SK-N-SH treated with all-trans-retinoic acid at 6 μM for 48 hours (cell line): ENCODE data around the gene CACNA2D3.

Experiments
- ATAC-seq: fragments of 200-7000 bp; cut with Tn5 transposase; 3 replicates; pipeline ENCODE4 v1.9.1; 2020; ENCODE audit warnings: mild to moderate bottlenecking, moderate library complexity
- BACH2 ChIP-seq: fragments of 250-450 bp; sonication (Bioruptor Pico); IDR thresholded peaks from 2 replicates; pipeline ENCODE4 v1.9.0; 2021; ENCODE audit warnings: mild to moderate bottlenecking, borderline replicate concordance
- CREB5 ChIP-seq: fragments of 250-450 bp; sonication (Bioruptor Pico); IDR thresholded peaks from 2 replicates; pipeline ENCODE4 v1.5.1; 2020; ENCODE audit warnings: low read depth, mild to moderate bottlenecking, moderate library complexity
- CSDC2 ChIP-seq: fragments of 250-450 bp; sonication (Bioruptor Pico); IDR thresholded peaks from 2 replicates; pipeline ENCODE4 v1.5.0; 2020; ENCODE audit warnings: mild to moderate bottlenecking, moderate library complexity
- CSRNP3 ChIP-seq: fragments of 250-450 bp; sonication (Bioruptor Pico); IDR thresholded peaks from 2 replicates; pipeline ENCODE4 v1.5.1; 2021; ENCODE audit warnings: mild to moderate bottlenecking, moderate library complexity
- ESRRG ChIP-seq: fragments of 250-450 bp; sonication (Bioruptor Pico); IDR thresholded peaks from 2 replicates; pipeline ENCODE4 v1.6.1; 2021; ENCODE audit warnings: mild to moderate bottlenecking
- GLIS3 ChIP-seq: fragments of 250-450 bp; sonication (Bioruptor Pico); IDR thresholded peaks from 2 replicates; pipeline ENCODE4 v1.5.0; 2020; ENCODE audit warnings: mild to moderate bottlenecking, moderate library complexity
- ISL1 ChIP-seq: fragments of 250-450 bp; sonication (Bioruptor Pico); IDR thresholded peaks from 2 replicates; pipeline ENCODE4 v2.1.2; 2022; ENCODE audit warnings: mild to moderate bottlenecking, moderate library complexity
- OSR1 ChIP-seq: fragments of 250-450 bp; sonication (Bioruptor Pico); IDR thresholded peaks from 2 replicates; pipeline ENCODE4 v1.8.0; 2022; ENCODE audit warnings: moderate library complexity, mild to moderate bottlenecking, inconsistent platforms
- PATZ1 ChIP-seq: fragments of 250-450 bp; sonication (Bioruptor Pico); IDR thresholded peaks from 2 replicates; pipeline ENCODE4 v1.8.0; 2020; ENCODE audit warnings: mild to moderate bottlenecking, moderate library complexity, borderline replicate concordance
- POU6F1 ChIP-seq: fragments of 250-450 bp; sonication (Bioruptor Pico); IDR thresholded peaks from 2 replicates; pipeline ENCODE4 v1.8.0; 2021; ENCODE audit warnings: low read depth, mild to moderate bottlenecking, moderate library complexity, borderline replicate concordance
- PPARA ChIP-seq: fragments of 250-450 bp; sonication (Bioruptor Pico); IDR thresholded peaks from 2 replicates; pipeline ENCODE4 v1.5.0; 2020; ENCODE audit warnings: mild to moderate bottlenecking, borderline replicate concordance
- RARB ChIP-seq: fragments of 250-450 bp; sonication (Bioruptor Pico); IDR thresholded peaks from 2 replicates; pipeline ENCODE4 v1.8.0; 2021; ENCODE audit warnings: mild to moderate bottlenecking, moderate library complexity
- SNAI2 ChIP-seq: fragments of 250-450 bp; sonication (Bioruptor Pico); IDR thresholded peaks from 2 replicates; pipeline ENCODE4 v1.5.0; 2020; ENCODE audit warnings: mild to moderate bottlenecking, moderate library complexity
- TCF4 ChIP-seq: fragments of 250-450 bp; sonication (Bioruptor Pico); IDR thresholded peaks from 2 replicates; pipeline ENCODE4 v1.8.0; 2021; ENCODE audit warnings: mild to moderate bottlenecking, moderate library complexity, borderline replicate concordance
- TOX ChIP-seq: fragments of 250-450 bp; sonication (Bioruptor Pico); IDR thresholded peaks from 2 replicates; pipeline ENCODE4 v1.8.0; 2021; ENCODE audit warnings: mild to moderate bottlenecking, moderate library complexity, borderline replicate concordance
- TSHZ2 ChIP-seq: fragments of 250-450 bp; sonication (Bioruptor Pico); IDR thresholded peaks from 2 replicates; pipeline ENCODE4 v1.5.0; 2020; ENCODE audit warnings: mild to moderate bottlenecking, moderate library complexity
- ZC3H10 ChIP-seq: fragments of 250-450 bp; sonication (Bioruptor Pico); IDR thresholded peaks from 2 replicates; pipeline ENCODE4 v1.5.1; 2021; ENCODE audit warnings: mild to moderate bottlenecking, moderate library complexity
- ZFP3 ChIP-seq: fragments of 250-450 bp; sonication (Bioruptor Pico); IDR thresholded peaks from 2 replicates; pipeline ENCODE4 v1.5.0; 2020; ENCODE audit warnings: mild to moderate bottlenecking, moderate library complexity
- ZFP30 ChIP-seq: fragments of 450-650 bp; formaldehyde crosslinking; IDR thresholded peaks from 2 replicates; pipeline ENCODE4 v1.5.0; 2022; ENCODE audit warnings: mild to moderate bottlenecking, moderate library complexity
- ZNF565 ChIP-seq: fragments of 450-650 bp; formaldehyde crosslinking; conservative IDR thresholded peaks from 2 replicates; pipeline ENCODE4 v1.5.0; 2020; ENCODE audit warnings: low read depth, mild to moderate bottlenecking, moderate library complexity
- ZNF70 ChIP-seq: fragments of 450-650 bp; formaldehyde crosslinking; IDR thresholded peaks from 2 replicates; pipeline ENCODE4 v1.5.0; 2020; ENCODE audit warnings: mild to moderate bottlenecking, moderate library complexity

The CACNA2D3 gene

GRCh38 chr3:54358969-54359694 lies 236.8 kb downstream of the CACNA2D3 start:
- no peak for ATAC-seq
- TF ChIP-seq OSR1 (CRISPR knock-in tag) (no peak), ZFP30 (no peak), RARB (no peak), ZFP3 (CRISPR knock-in tag) (no peak), TCF4 (CRISPR knock-in tag) (no peak), PPARA (no peak), CSDC2 (no peak), CSRNP3 (CRISPR knock-in tag) (no peak), ISL1 (CRISPR knock-in tag) (no peak), TSHZ2 (CRISPR knock-in tag) (no peak), ESRRG (CRISPR knock-in tag) (no peak), ZNF70 (CRISPR knock-in tag) (no peak)

GRCh38 chr3:54360320-54360719 lies 238.0 kb downstream of the CACNA2D3 start:
- ATAC-seq: no peak
- no peak for TF ChIP-seq CSRNP3 (CRISPR knock-in tag)
- TF ChIP-seq ZC3H10 (CRISPR knock-in tag): no peak
- TF ChIP-seq ZNF70 (CRISPR knock-in tag): no peak
- TF ChIP-seq TCF4 (CRISPR knock-in tag): no peak
- no peak for TF ChIP-seq BACH2 (CRISPR knock-in tag)
- TF ChIP-seq OSR1 (CRISPR knock-in tag): no peak
- no peak for TF ChIP-seq ZFP3 (CRISPR knock-in tag)
- no peak for TF ChIP-seq RARB
- no peak for TF ChIP-seq SNAI2 (CRISPR knock-in tag)
- no peak for TF ChIP-seq TOX (CRISPR knock-in tag)
- no peak for TF ChIP-seq ZNF565 (CRISPR knock-in tag)
- no peak for TF ChIP-seq PATZ1 (CRISPR knock-in tag)
- no peak for TF ChIP-seq GLIS3 (CRISPR knock-in tag)
- TF ChIP-seq CREB5 (CRISPR knock-in tag): no peak
- TF ChIP-seq POU6F1: no peak
- TF ChIP-seq PPARA: no peak
- no peak for TF ChIP-seq ISL1 (CRISPR knock-in tag)
- TF ChIP-seq, all 23 proteins: peak for 0
